ENCODE results near the gene EPM2AIP1.

DNA sequence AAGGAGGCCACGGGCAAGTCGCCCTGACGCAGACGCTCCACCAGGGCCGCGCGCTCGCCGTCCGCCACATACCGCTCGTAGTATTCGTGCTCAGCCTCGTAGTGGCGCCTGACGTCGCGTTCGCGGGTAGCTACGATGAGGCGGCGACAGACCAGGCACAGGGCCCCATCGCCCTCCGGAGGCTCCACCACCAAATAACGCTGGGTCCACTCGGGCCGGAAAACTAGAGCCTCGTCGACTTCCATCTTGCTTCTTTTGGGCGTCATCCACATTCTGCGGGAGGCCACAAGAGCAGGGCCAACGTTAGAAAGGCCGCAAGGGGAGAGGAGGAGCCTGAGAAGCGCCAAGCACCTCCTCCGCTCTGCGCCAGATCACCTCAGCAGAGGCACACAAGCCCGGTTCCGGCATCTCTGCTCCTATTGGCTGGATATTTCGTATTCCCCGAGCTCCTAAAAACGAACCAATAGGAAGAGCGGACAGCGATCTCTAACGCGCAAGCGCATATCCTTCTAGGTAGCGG is at the start of gene EPM2AIP1:
- no peak for TF ChIP-seq EZH2 (IDR thresholded peaks at IDR 0.05; ENCODE audit: insufficient read depth, low read length)
- TF ChIP-seq, protein P1, sequence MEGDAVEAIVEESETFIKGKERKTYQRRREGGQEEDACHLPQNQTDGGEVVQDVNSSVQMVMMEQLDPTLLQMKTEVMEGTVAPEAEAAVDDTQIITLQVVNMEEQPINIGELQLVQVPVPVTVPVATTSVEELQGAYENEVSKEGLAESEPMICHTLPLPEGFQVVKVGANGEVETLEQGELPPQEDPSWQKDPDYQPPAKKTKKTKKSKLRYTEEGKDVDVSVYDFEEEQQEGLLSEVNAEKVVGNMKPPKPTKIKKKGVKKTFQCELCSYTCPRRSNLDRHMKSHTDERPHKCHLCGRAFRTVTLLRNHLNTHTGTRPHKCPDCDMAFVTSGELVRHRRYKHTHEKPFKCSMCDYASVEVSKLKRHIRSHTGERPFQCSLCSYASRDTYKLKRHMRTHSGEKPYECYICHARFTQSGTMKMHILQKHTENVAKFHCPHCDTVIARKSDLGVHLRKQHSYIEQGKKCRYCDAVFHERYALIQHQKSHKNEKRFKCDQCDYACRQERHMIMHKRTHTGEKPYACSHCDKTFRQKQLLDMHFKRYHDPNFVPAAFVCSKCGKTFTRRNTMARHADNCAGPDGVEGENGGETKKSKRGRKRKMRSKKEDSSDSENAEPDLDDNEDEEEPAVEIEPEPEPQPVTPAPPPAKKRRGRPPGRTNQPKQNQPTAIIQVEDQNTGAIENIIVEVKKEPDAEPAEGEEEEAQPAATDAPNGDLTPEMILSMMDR (IDR thresholded peaks at IDR 0.05; ENCODE audit: insufficient read depth, low read depth, low read length): no peak
